GM19372 (cell line): Measurements from ENCODE around the gene AKT1S1.

Source experiments
- ATAC-seq: cut with Tn5 transposase; IDR thresholded peaks from one replicate; pipeline ENCODE4 v1.9.1; 2021; ENCODE audit warnings: mild to moderate bottlenecking, low read depth, moderate library complexity; ENCODE audit not compliant: unreplicated experiment

Gene AKT1S1

GRCh38 chr19:49908480-49909420, 31.6 kb upstream of the AKT1S1 start:
- ATAC-seq: no peak

- no peak for ATAC-seq
Measured at GRCh38 chr19:49907745-49908446, 30.7 kb upstream of the AKT1S1 start.

- no peak for ATAC-seq
Measured at GRCh38 chr19:49906879-49907564, 29.9 kb upstream of the AKT1S1 start.

GRCh38 chr19:49904136-49904535, 27.0 kb upstream of the AKT1S1 start:
- ATAC-seq: no peak

GRCh38 chr19:49896863-49897621, 19.9 kb upstream of the AKT1S1 start, which contains the start of gene IL4I1:
Gene IL4I1, minus strand, starts transcription at chr19:49896887. Its CDS starts 727 bp downstream, at chr19:49896160.
- no peak for ATAC-seq

- ATAC-seq: no peak
Measured at GRCh38 chr19:49895566-49896297, 18.6 kb upstream of the AKT1S1 start.

GRCh38 chr19:49894879-49895565, 17.9 kb upstream of the AKT1S1 start:
- no peak for ATAC-seq

GRCh38 chr19:49894011-49894664, 17.0 kb upstream of the AKT1S1 start:
- no peak for ATAC-seq

GRCh38 chr19:49892716-49893115, 15.6 kb upstream of the AKT1S1 start:
- no peak for ATAC-seq

- ATAC-seq: no peak
Measured at GRCh38 chr19:49891393-49891792, 14.2 kb upstream of the AKT1S1 start.

- ATAC-seq: no peak
Measured at GRCh38 chr19:49890349-49891311, 13.5 kb upstream of the AKT1S1 start.

GRCh38 chr19:49889687-49890348, 12.7 kb upstream of the AKT1S1 start:
- no peak for ATAC-seq

- ATAC-seq: no peak
Measured at GRCh38 chr19:49889038-49889686, 12.0 kb upstream of the AKT1S1 start.

GRCh38 chr19:49888510-49888824, 11.3 kb upstream of the AKT1S1 start:
- ATAC-seq: no peak

GRCh38 chr19:49887665-49888509, 10.7 kb upstream of the AKT1S1 start:
- ATAC-seq: no peak
